ENCODE measurements around the gene AFG3L2. TPM values are rescaled to one million over a fixed set of nuclear protein-coding genes. Genes with fewer than 3 reads are reported as not detected.

AFG3L2 gene
- total RNA-seq, 4 donors from 2014 or later = 40.3 to 58.4 (median 44.1) TPM

DNA sequence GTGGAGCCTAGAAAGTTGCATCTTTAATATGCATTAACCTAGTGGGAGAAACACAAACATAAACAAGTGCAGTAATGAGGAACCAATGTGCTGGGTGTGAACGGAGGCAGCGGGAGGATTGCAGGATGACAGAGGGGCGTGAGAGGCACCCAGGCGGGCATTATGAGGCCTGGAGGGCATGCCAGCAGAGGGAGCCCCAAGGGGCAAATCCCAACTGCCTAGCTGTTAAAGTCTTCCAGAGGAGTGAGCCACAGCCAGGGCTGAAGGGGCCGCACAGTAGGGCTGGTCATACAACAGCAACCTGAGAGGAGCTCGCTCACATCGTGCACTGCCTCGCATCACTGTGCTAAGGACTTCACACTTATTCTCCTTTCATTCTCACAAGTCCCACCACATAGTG, 17.4 kb upstream of the AFG3L2 start:
- TF ChIP-seq, protein P1, sequence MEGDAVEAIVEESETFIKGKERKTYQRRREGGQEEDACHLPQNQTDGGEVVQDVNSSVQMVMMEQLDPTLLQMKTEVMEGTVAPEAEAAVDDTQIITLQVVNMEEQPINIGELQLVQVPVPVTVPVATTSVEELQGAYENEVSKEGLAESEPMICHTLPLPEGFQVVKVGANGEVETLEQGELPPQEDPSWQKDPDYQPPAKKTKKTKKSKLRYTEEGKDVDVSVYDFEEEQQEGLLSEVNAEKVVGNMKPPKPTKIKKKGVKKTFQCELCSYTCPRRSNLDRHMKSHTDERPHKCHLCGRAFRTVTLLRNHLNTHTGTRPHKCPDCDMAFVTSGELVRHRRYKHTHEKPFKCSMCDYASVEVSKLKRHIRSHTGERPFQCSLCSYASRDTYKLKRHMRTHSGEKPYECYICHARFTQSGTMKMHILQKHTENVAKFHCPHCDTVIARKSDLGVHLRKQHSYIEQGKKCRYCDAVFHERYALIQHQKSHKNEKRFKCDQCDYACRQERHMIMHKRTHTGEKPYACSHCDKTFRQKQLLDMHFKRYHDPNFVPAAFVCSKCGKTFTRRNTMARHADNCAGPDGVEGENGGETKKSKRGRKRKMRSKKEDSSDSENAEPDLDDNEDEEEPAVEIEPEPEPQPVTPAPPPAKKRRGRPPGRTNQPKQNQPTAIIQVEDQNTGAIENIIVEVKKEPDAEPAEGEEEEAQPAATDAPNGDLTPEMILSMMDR (IDR thresholded peaks at IDR 0.05; ENCODE audit: low read depth) = no peak

DNA sequence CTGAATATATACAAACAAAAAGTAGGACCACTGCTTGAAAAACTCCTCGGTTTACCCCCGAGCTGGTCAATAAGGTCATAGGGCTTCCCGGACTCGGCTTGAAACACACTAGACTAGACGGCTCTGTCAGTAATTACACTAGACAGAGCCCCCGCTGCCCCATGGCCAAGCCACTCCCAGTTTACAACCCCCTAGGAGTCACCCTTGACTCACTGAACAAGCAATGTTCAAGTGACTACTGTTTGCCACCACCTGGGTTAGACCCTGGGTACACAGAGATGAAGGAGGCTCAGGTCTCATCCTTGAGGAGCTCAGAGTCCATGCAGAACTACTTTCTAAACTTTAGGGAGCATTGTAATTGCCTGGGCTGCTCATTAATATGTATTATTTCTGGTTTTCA, 17.0 kb upstream of the AFG3L2 start:
- TF ChIP-seq, protein P1 (IDR thresholded peaks at IDR 0.05; ENCODE audit: low read depth) = no peak

DNA sequence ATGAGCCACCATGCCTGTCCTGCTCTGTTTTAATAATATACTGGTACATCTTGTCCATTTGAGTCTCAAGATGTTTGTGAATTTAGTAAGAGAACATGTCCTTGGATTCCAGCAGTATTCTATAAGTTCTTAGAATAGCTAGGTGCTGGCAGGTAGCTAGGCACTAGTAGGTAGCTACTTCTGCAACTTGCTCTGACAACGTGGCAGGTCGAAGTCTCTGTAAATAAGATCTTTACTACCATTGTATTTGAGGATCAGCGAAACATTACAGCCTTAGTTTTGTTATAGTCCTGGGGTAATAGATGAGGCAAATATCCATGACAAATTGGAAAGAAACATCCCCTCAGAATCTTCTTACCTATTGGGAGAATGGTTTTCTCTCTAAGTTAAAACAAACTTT, 16.5 kb upstream of the AFG3L2 start:
- TF ChIP-seq, protein P1 (IDR thresholded peaks at IDR 0.05; ENCODE audit: low read depth) = no peak

DNA sequence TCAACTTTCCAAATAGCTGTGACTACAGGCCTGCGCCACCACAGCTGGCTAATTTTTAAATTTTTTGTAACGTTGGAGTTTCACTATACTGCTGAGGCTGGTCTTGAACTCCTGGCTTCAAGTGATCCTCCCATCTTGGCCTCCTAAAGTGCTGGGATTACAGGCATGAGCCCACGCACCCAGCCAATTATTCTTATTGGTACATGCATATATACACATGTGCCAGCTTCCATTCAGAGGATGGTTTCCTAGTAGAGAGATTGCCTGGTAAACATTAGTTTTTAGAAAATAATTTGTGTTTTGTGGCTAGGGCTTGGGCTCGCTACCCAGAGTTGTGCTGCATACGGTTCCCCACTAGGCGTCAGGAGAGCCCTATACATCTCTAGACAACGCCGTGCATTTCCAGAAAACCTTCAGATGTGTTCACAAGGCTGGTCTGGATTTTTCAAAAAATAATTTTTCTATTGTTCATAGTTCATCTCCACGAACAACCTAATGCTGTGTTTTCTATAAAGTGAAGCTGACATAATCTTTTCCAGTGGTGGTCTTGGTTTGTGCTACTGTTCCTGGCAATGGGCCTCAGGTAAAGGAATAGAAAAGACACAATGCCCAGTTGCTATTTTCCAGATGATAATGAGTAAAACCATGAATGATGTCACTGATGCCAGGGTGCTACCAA, 14.6 kb upstream of the AFG3L2 start:
- TF ChIP-seq, protein P1 (IDR thresholded peaks at IDR 0.05; ENCODE audit: low read depth) = no peak

DNA sequence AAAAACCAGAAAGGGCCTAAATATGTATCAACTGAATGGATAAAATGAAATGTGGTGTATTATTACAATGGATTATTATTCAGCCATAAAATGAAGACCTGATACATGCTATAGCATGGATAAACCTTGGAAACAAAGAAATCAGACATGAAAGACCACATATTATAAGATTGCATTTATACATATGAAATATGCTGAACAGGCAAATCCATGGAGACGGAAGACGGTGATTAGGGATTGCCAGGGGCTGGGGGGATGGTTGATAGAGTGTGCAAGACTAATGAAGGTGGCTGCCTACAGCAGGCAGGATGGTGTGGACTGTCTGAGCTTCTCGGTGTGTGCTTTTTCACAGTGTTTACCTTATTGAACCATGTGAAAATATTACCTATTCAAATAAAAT, 11.4 kb upstream of the AFG3L2 start:
- TF ChIP-seq, protein P1 (IDR thresholded peaks at IDR 0.05; ENCODE audit: low read depth) = no peak

DNA sequence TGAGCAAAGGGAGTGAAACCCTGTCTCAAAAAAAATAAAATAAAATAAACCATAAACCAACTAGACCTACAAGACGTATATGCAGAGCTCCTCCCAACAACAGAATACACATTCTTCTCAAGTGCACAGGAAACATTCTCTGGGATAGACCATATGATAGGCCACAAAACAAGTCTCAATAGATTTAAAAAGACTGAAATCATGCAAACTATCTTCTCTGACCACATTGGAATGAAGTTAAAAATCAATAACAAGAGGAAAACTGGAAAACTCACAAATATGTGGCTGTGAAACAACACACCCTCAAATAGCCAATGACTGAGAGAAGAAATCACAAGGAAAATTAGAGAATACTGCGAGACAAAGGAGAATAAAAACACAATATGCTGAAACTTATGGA, 7.2 kb upstream of the AFG3L2 start:
- TF ChIP-seq, protein P1 (IDR thresholded peaks at IDR 0.05; ENCODE audit: low read depth) = no peak

DNA sequence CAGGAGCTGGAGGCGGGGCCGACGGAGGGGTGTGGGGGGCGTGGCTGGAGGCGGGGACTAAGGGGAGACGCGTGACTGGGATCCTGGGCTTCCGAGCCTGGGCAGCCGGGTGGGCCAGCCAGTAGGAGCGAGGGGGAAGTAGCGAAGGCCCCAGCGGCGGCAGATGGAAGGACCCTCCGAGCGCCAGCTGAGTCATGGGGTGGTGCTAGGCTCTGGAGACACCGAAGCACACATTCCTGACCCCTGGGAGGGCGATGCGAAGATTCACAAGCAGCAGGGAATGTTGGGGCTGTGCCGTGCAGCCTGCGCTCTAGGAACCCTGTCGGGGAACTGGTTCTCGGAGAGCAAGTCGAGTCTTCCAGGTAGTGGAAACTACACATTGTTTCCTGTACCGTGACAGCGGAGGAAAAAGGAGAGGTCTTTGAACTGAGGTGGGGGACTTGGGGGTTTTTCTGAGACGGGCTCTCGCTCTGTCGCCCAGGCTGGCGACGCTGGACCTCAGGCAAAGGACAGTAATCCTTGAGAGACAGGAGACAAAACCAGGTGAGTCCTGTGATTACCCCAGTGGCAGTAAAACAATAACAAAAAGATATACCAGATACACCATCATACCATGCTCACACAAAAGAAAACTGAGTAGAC, 650 bp upstream of the AFG3L2 start:
- TF ChIP-seq, protein P1 (IDR thresholded peaks at IDR 0.05; ENCODE audit: low read depth) = no peak
